HEK293 (cell line): ENCODE results near the gene GCNT1.

Experiments
- EGR2 ChIP-seq: fragments of 450-650 bp; formaldehyde crosslinking; IDR thresholded peaks from 2 replicates; pipeline ENCODE4 v1.5.1; 2016; ENCODE audit warnings: low read depth, missing biosample characterization, missing genetic modification characterization
- GLIS1 ChIP-seq: fragments of 450-650 bp; formaldehyde crosslinking; IDR thresholded peaks from 2 replicates; pipeline ENCODE4 v1.5.1; 2016; ENCODE audit warnings: missing biosample characterization, missing genetic modification characterization
- KLF1 ChIP-seq: fragments of 450-650 bp; formaldehyde crosslinking; IDR thresholded peaks from 2 replicates; pipeline ENCODE4 v1.5.1; 2016; ENCODE audit warnings: missing biosample characterization, missing genetic modification characterization
- KLF16 ChIP-seq: fragments of 450-650 bp; formaldehyde crosslinking; IDR thresholded peaks from 2 replicates; pipeline ENCODE4 v1.5.1; 2017; ENCODE audit warnings: missing biosample characterization, missing genetic modification characterization
- KLF8 ChIP-seq: fragments of 450-650 bp; formaldehyde crosslinking; IDR thresholded peaks from 2 replicates; pipeline ENCODE4 v1.5.1; 2016; ENCODE audit warnings: missing biosample characterization, missing genetic modification characterization
- OSR2 ChIP-seq: fragments of 450-650 bp; formaldehyde crosslinking; IDR thresholded peaks from 2 replicates; pipeline ENCODE4 v1.5.1; 2016; ENCODE audit warnings: missing biosample characterization, missing genetic modification characterization
- OVOL3 ChIP-seq: fragments of 450-650 bp; formaldehyde crosslinking; IDR thresholded peaks from 2 replicates; pipeline ENCODE4 v1.5.1; 2016; ENCODE audit warnings: missing biosample characterization, missing genetic modification characterization
- RBAK ChIP-seq: fragments of 450-650 bp; formaldehyde crosslinking; IDR thresholded peaks from 2 replicates; pipeline ENCODE4 v1.5.1; 2016; ENCODE audit warnings: missing biosample characterization, missing genetic modification characterization
- SETDB1 ChIP-seq: IDR thresholded peaks from one replicate; pipeline ENCODE4 v1.6.1; 2017; ENCODE audit warnings: mild to moderate bottlenecking, low read length, moderate library complexity, mixed read lengths; ENCODE audit not compliant: insufficient read length
- SP2 ChIP-seq: fragments of 450-650 bp; formaldehyde crosslinking; IDR thresholded peaks from 2 replicates; pipeline ENCODE4 v1.5.1; 2016; ENCODE audit warnings: missing biosample characterization, missing genetic modification characterization
- SP7 ChIP-seq: fragments of 450-650 bp; formaldehyde crosslinking; IDR thresholded peaks from 2 replicates; pipeline ENCODE4 v1.5.1; 2016; ENCODE audit warnings: missing biosample characterization, missing genetic modification characterization
- TRIM28 ChIP-seq: IDR thresholded peaks from 2 replicates; pipeline ENCODE4 v1.6.1; 2011; ENCODE audit warnings: low read length, control low read depth, borderline replicate concordance
- WT1 ChIP-seq: fragments of 450-650 bp; formaldehyde crosslinking; IDR thresholded peaks from 2 replicates; pipeline ENCODE4 v1.5.1; 2016; ENCODE audit warnings: missing biosample characterization, missing genetic modification characterization
- YY1 ChIP-seq: fragments of 450-650 bp; formaldehyde crosslinking; IDR thresholded peaks from 2 replicates; pipeline ENCODE4 v1.5.1; 2018; ENCODE audit warnings: missing biosample characterization, missing genetic modification characterization
- ZBTB17 ChIP-seq: fragments of 450-650 bp; formaldehyde crosslinking; IDR thresholded peaks from 2 replicates; pipeline ENCODE4 v1.5.1; 2016; ENCODE audit warnings: missing biosample characterization, missing genetic modification characterization
- ZBTB8A ChIP-seq: fragments of 450-650 bp; formaldehyde crosslinking; IDR thresholded peaks from 2 replicates; pipeline ENCODE4 v1.5.1; 2016; ENCODE audit warnings: missing biosample characterization, missing genetic modification characterization
- ZFHX2 ChIP-seq: fragments of 450-650 bp; formaldehyde crosslinking; conservative IDR thresholded peaks from 2 replicates; pipeline ENCODE4 v1.5.1; 2016; ENCODE audit warnings: missing biosample characterization, missing genetic modification characterization
- ZIC2 ChIP-seq: fragments of 450-650 bp; formaldehyde crosslinking; IDR thresholded peaks from 2 replicates; pipeline ENCODE4 v1.5.1; 2016; ENCODE audit warnings: missing biosample characterization, missing genetic modification characterization
- ZNF292 ChIP-seq: fragments of 450-650 bp; formaldehyde crosslinking; IDR thresholded peaks from 2 replicates; pipeline ENCODE4 v1.5.1; 2016; ENCODE audit warnings: low read depth, missing biosample characterization, missing genetic modification characterization, borderline replicate concordance
- ZNF341 ChIP-seq: fragments of 450-650 bp; formaldehyde crosslinking; IDR thresholded peaks from 2 replicates; pipeline ENCODE4; 2016; ENCODE audit warnings: low read depth, missing biosample characterization, missing genetic modification characterization
- ZNF48 ChIP-seq: fragments of 450-650 bp; formaldehyde crosslinking; IDR thresholded peaks from 2 replicates; pipeline ENCODE4 v1.5.1; 2016; ENCODE audit warnings: missing biosample characterization, missing genetic modification characterization
- ZNF514 ChIP-seq: fragments of 450-650 bp; formaldehyde crosslinking; IDR thresholded peaks from 2 replicates; pipeline ENCODE4 v1.5.1; 2016; ENCODE audit warnings: missing biosample characterization, missing genetic modification characterization
- ZNF529 ChIP-seq: fragments of 450-650 bp; formaldehyde crosslinking; IDR thresholded peaks from 2 replicates; pipeline ENCODE4 v1.5.1; 2017; ENCODE audit warnings: missing genetic modification characterization, missing biosample characterization; ENCODE audit not compliant: insufficient replicate concordance
- ZNF610 ChIP-seq: fragments of 450-650 bp; formaldehyde crosslinking; IDR thresholded peaks from 2 replicates; pipeline ENCODE4 v1.5.1; 2016; ENCODE audit warnings: missing biosample characterization, missing genetic modification characterization, borderline replicate concordance
- ZNF677 ChIP-seq: fragments of 450-650 bp; IDR thresholded peaks from 2 replicates; pipeline ENCODE4 v1.5.0; 2018; ENCODE audit warnings: missing biosample characterization, mild to moderate bottlenecking, missing genetic modification characterization, moderate library complexity
- ZNF837 ChIP-seq: fragments of 450-650 bp; formaldehyde crosslinking; IDR thresholded peaks from 2 replicates; pipeline ENCODE4 v1.5.1; 2016; ENCODE audit warnings: missing biosample characterization, missing genetic modification characterization
- ZNF843 ChIP-seq: fragments of 450-650 bp; formaldehyde crosslinking; IDR thresholded peaks from 2 replicates; pipeline ENCODE4 v1.5.1; 2016; ENCODE audit warnings: missing biosample characterization, missing genetic modification characterization
- ZXDB ChIP-seq: fragments of 450-650 bp; formaldehyde crosslinking; IDR thresholded peaks from 2 replicates; pipeline ENCODE4 v1.5.1; 2016; ENCODE audit warnings: missing biosample characterization, missing genetic modification characterization
- TF ChIP-seq, protein P1 (sequence below): fragments of 450-650 bp; formaldehyde crosslinking; IDR thresholded peaks from 2 replicates; pipeline ENCODE4 v1.5.1; 2016; ENCODE audit warnings: missing biosample characterization, missing genetic modification characterization
- TF ChIP-seq, protein P2 (sequence below): fragments of 450-650 bp; formaldehyde crosslinking; IDR thresholded peaks from 2 replicates; pipeline ENCODE4 v1.5.1; 2016; ENCODE audit warnings: missing biosample characterization, missing genetic modification characterization
- TF ChIP-seq, protein P3 (sequence below): fragments of 450-650 bp; formaldehyde crosslinking; IDR thresholded peaks from 2 replicates; pipeline ENCODE4 v1.5.1; 2017; ENCODE audit warnings: missing biosample characterization, missing genetic modification characterization
- TF ChIP-seq, protein P4 (sequence below): fragments of 450-650 bp; formaldehyde crosslinking; IDR thresholded peaks from 2 replicates; pipeline ENCODE4 v1.5.1; 2017; ENCODE audit warnings: missing biosample characterization, missing genetic modification characterization
- TF ChIP-seq, protein P5 (sequence below): fragments of 450-650 bp; formaldehyde crosslinking; IDR thresholded peaks from 2 replicates; pipeline ENCODE4 v1.5.1; 2016; ENCODE audit warnings: missing biosample characterization, missing genetic modification characterization, low read depth

Gene GCNT1

DNA sequence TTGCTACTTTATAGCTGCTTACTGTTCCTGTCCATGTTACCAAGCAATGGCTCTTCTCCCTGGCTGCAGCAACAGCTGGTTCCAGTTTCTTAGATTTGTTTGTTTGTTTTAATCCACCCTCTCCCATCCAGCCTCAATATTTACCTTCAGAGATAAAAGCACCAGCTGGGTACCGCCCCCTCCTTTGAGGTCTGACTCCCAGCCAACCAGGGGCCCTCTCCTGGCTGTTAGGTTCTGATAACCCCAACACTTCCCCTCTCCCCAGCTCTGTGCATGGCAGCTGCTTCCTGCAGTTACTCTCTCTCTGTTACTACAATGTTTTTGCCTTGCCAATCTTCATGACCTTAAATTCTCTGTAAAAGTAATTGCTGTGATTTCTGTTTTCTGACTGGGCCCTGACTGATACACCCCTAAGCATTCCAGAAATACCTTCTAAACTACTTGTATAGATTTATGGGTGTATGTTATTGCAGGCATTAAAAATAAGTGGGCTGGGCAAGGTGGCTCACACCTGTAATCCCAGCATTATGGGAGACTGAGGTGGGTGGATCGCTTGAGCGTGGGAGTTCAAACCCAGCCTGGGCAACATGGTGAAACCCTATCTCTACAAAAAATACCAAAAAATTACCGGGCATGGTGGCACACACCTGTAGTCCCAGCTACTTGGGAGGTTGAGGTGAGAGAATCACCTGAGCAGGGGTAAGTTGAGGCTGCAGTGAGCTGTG is 2.6 kb upstream of the GCNT1 start (continued):
- TF ChIP-seq ZBTB8A (tag by site-specific recombination) = 0 out of 2 replicates have a peak, but pooled peaks have one; percentile 21
- peak; percentile 71 for TF ChIP-seq ZXDB (tag by site-specific recombination)
- TF ChIP-seq, protein P1, sequence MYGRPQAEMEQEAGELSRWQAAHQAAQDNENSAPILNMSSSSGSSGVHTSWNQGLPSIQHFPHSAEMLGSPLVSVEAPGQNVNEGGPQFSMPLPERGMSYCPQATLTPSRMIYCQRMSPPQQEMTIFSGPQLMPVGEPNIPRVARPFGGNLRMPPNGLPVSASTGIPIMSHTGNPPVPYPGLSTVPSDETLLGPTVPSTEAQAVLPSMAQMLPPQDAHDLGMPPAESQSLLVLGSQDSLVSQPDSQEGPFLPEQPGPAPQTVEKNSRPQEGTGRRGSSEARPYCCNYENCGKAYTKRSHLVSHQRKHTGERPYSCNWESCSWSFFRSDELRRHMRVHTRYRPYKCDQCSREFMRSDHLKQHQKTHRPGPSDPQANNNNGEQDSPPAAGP (tag by site-specific recombination) = no peak
- TF ChIP-seq, protein P2, sequence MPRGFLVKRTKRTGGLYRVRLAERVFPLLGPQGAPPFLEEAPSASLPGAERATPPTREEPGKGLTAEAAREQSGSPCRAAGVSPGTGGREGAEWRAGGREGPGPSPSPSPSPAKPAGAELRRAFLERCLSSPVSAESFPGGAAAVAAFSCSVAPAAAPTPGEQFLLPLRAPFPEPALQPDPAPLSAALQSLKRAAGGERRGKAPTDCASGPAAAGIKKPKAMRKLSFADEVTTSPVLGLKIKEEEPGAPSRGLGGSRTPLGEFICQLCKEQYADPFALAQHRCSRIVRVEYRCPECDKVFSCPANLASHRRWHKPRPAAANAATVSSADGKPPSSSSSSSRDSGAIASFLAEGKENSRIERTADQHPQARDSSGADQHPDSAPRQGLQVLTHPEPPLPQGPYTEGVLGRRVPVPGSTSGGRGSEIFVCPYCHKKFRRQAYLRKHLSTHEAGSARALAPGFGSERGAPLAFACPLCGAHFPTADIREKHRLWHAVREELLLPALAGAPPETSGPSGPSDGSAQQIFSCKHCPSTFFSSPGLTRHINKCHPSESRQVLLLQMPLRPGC = no peak
- TF ChIP-seq ZNF341 (tag by site-specific recombination) = peak; percentile 72
- TF ChIP-seq SP2 (tag by site-specific recombination) = peak; percentile 43; the same call in 1 of the 2 replicates
- peak; percentile 61 for TF ChIP-seq OSR2
- TF ChIP-seq KLF16 (tag by site-specific recombination) = peak; percentile 63; the same call in 1 of the 2 replicates
- peak; percentile 92 for TF ChIP-seq WT1
- TF ChIP-seq KLF1 (tag by site-specific recombination) = peak; percentile 92
- TF ChIP-seq, protein P3, sequence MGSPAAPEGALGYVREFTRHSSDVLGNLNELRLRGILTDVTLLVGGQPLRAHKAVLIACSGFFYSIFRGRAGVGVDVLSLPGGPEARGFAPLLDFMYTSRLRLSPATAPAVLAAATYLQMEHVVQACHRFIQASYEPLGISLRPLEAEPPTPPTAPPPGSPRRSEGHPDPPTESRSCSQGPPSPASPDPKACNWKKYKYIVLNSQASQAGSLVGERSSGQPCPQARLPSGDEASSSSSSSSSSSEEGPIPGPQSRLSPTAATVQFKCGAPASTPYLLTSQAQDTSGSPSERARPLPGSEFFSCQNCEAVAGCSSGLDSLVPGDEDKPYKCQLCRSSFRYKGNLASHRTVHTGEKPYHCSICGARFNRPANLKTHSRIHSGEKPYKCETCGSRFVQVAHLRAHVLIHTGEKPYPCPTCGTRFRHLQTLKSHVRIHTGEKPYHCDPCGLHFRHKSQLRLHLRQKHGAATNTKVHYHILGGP = no peak
- TF ChIP-seq YY1 (tag by site-specific recombination) = no peak
- 0 out of 2 replicates have a peak, but pooled peaks have one; percentile 43 for TF ChIP-seq OVOL3
- no peak for TF ChIP-seq ZNF837 (tag by site-specific recombination)
- TF ChIP-seq ZFHX2 (tag by site-specific recombination) = peak; percentile 50
- peak; percentile 69; the same call in 1 of the 2 replicates for TF ChIP-seq ZNF843 (tag by site-specific recombination)
- no peak for TF ChIP-seq SETDB1
- TF ChIP-seq ZNF677 = no peak
- no peak for TF ChIP-seq RBAK (tag by site-specific recombination)
- TF ChIP-seq EGR2 (tag by site-specific recombination) = peak; percentile 35; the same call in 1 of the 2 replicates
- 0 out of 2 replicates have a peak, but pooled peaks have one; percentile 16 for TF ChIP-seq ZIC2 (tag by site-specific recombination)
- TF ChIP-seq SP7 (tag by site-specific recombination) = peak; percentile 74
- TF ChIP-seq ZNF529 = no peak
- no peak for TF ChIP-seq ZNF292 (tag by site-specific recombination)
- no peak for TF ChIP-seq KLF8
- peak; percentile 50; the same call in 1 of the 2 replicates for TF ChIP-seq TRIM28
- TF ChIP-seq, protein P4, sequence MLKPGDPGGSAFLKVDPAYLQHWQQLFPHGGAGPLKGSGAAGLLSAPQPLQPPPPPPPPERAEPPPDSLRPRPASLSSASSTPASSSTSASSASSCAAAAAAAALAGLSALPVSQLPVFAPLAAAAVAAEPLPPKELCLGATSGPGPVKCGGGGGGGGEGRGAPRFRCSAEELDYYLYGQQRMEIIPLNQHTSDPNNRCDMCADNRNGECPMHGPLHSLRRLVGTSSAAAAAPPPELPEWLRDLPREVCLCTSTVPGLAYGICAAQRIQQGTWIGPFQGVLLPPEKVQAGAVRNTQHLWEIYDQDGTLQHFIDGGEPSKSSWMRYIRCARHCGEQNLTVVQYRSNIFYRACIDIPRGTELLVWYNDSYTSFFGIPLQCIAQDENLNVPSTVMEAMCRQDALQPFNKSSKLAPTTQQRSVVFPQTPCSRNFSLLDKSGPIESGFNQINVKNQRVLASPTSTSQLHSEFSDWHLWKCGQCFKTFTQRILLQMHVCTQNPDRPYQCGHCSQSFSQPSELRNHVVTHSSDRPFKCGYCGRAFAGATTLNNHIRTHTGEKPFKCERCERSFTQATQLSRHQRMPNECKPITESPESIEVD (tag by site-specific recombination) = 0 out of 2 replicates have a peak, but pooled peaks have one; percentile 29
- TF ChIP-seq ZBTB17 (tag by site-specific recombination) = no peak
- TF ChIP-seq GLIS1 (tag by site-specific recombination) = peak; percentile 40; the same call in 1 of the 2 replicates
- TF ChIP-seq, protein P5, sequence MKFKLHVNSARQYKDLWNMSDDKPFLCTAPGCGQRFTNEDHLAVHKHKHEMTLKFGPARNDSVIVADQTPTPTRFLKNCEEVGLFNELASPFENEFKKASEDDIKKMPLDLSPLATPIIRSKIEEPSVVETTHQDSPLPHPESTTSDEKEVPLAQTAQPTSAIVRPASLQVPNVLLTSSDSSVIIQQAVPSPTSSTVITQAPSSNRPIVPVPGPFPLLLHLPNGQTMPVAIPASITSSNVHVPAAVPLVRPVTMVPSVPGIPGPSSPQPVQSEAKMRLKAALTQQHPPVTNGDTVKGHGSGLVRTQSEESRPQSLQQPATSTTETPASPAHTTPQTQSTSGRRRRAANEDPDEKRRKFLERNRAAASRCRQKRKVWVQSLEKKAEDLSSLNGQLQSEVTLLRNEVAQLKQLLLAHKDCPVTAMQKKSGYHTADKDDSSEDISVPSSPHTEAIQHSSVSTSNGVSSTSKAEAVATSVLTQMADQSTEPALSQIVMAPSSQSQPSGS (tag by site-specific recombination) = no peak
- TF ChIP-seq ZNF48 (tag by site-specific recombination) = no peak
- TF ChIP-seq ZNF514 = no peak
- no peak for TF ChIP-seq ZNF610 (tag by site-specific recombination)
- TF ChIP-seq, all 188 proteins: peak for 25
